K562 (cell line): ENCODE measurements around the gene PRSS53. TPM values are rescaled to one million over a fixed set of nuclear protein-coding genes. Genes with fewer than 3 reads are reported as not detected.

Experiments used
- CBX3 ChIP-seq, 2 experiments: IDR thresholded peaks; 1 replicate in 1 of 2; 2 replicates in 1 of 2; pipeline ENCODE4 v1.6.1; 2012; ENCODE audit warnings: inconsistent platforms in 2 of 2, low read length in 2 of 2, borderline replicate concordance in 1 of 2, control low read depth in 1 of 2
- CEBPB ChIP-seq: fragments of 450-650 bp; IDR thresholded peaks from 2 replicates; pipeline ENCODE4 v1.6.1; 2016; ENCODE audit warnings: missing genetic modification characterization, missing compliant biosample characterization
- DDX20 ChIP-seq: fragments of 450-650 bp; IDR thresholded peaks from 2 replicates; pipeline ENCODE4 v1.6.1; 2016; ENCODE audit warnings: missing genetic modification characterization, low read depth, mild to moderate bottlenecking, missing compliant biosample characterization, moderate library complexity
- DIDO1 ChIP-seq: fragments of 450-650 bp; IDR thresholded peaks from 2 replicates; pipeline ENCODE4 v1.6.1; 2016; ENCODE audit warnings: low read depth, missing biosample characterization, missing genetic modification characterization
- EGR1 ChIP-seq: fragments of 450-650 bp; conservative IDR thresholded peaks from 2 replicates; pipeline ENCODE4 v1.6.1; 2017; ENCODE audit warnings: mild to moderate bottlenecking
- FOXP4 ChIP-seq: sonication (generic); formaldehyde crosslinking; IDR thresholded peaks from 2 replicates; pipeline ENCODE4 v1.8.0; 2022; ENCODE audit warnings: mild to moderate bottlenecking, missing genetic modification reagents, borderline replicate concordance
- KDM2B ChIP-seq: fragments of 250-450 bp; sonication (Bioruptor Pico); IDR thresholded peaks from 2 replicates; pipeline ENCODE4 v1.8.0; 2021; ENCODE audit warnings: mild to moderate bottlenecking, moderate library complexity
- MCM5 ChIP-seq: fragments of 450-650 bp; IDR thresholded peaks from 2 replicates; pipeline ENCODE4 v1.6.1; 2016; ENCODE audit warnings: low read depth
- MCM7 ChIP-seq, 2 experiments: fragments of 450-650 bp; IDR thresholded peaks; 2 replicates each; pipeline ENCODE4 v1.6.1; 2016 to 2018
- PBX2 ChIP-seq, 2 experiments: IDR thresholded peaks in 1 of 2; conservative IDR thresholded peaks in 1 of 2; 2 replicates each; pipeline ENCODE4 v1.6.1; 2016; ENCODE audit warnings: low read depth in 2 of 2, mild to moderate bottlenecking in 1 of 2, missing compliant biosample characterization in 1 of 2, missing genetic modification characterization in 1 of 2, moderate library complexity in 1 of 2
- POLR3A ChIP-seq: IDR thresholded peaks from 2 replicates; pipeline ENCODE4 v1.6.1; 2011; ENCODE audit warnings: borderline replicate concordance, mild to moderate bottlenecking, moderate library complexity; ENCODE audit not compliant: insufficient read length, insufficient read depth; ENCODE audit errors: extremely low read depth
- PTRF ChIP-seq: fragments of 450-650 bp; IDR thresholded peaks from 2 replicates; pipeline ENCODE4 v1.6.1; 2016; ENCODE audit warnings: mild to moderate bottlenecking, missing genetic modification characterization, missing compliant biosample characterization
- SMARCC2 ChIP-seq: fragments of 450-650 bp; IDR thresholded peaks from 2 replicates; pipeline ENCODE4 v1.6.1; 2017; ENCODE audit warnings: antibody characterized with exemption, moderate library complexity, mild to moderate bottlenecking, low read depth
- SP2 ChIP-seq: IDR thresholded peaks from 2 replicates; pipeline ENCODE4 v1.6.1; 2011; ENCODE audit warnings: mild to moderate bottlenecking, low read depth, low read length, moderate library complexity; ENCODE audit not compliant: poor library complexity, severe bottlenecking; ENCODE audit errors: extremely low read depth
- SRSF1 ChIP-seq: fragments of 200-400 bp; formaldehyde crosslinking; IDR thresholded peaks from 2 replicates; pipeline ENCODE4 v1.6.1; 2017; ENCODE audit warnings: mild to moderate bottlenecking, low read depth, low read length, moderate library complexity
- TFAM ChIP-seq: fragments of 250-450 bp; sonication (Bioruptor Pico); conservative IDR thresholded peaks from 2 replicates; pipeline ENCODE4 v1.5.0; 2021; ENCODE audit warnings: mild to moderate bottlenecking, moderate library complexity
- XRCC3 ChIP-seq: fragments of 450-650 bp; IDR thresholded peaks from 2 replicates; pipeline ENCODE4 v1.6.1; 2017; ENCODE audit warnings: mild to moderate bottlenecking, moderate library complexity
- ZBTB17 ChIP-seq: fragments of 450-650 bp; formaldehyde crosslinking; IDR thresholded peaks from 2 replicates; pipeline ENCODE4 v1.4.0; 2020; ENCODE audit warnings: mild to moderate bottlenecking
- ZFPM2 ChIP-seq: fragments of 250-450 bp; sonication (Bioruptor Pico); IDR thresholded peaks from 2 replicates; pipeline ENCODE4 v1.5.1; 2022; ENCODE audit warnings: mild to moderate bottlenecking
- ZNF232 ChIP-seq: sonication (generic); formaldehyde crosslinking; IDR thresholded peaks from 2 replicates; pipeline ENCODE4 v1.8.0; 2022; ENCODE audit warnings: mild to moderate bottlenecking, missing genetic modification reagents
- ZNF445 ChIP-seq: fragments of 250-450 bp; sonication (Bioruptor Pico); IDR thresholded peaks from 2 replicates; pipeline ENCODE4 v1.4.0; 2020; ENCODE audit warnings: low read depth, mild to moderate bottlenecking, moderate library complexity
- ZNF668 ChIP-seq: fragments of 250-450 bp; sonication (Bioruptor Pico); IDR thresholded peaks from 2 replicates; pipeline ENCODE4 v1.8.0; 2022; ENCODE audit warnings: mild to moderate bottlenecking, inconsistent platforms
- polyA plus RNA-seq, 8 experiments: library from polyadenylated mRNA; depleted of rRNA in 4 of 8; stranded (reverse) in 5 of 8; unstranded in 3 of 8; fragments of >200 nt; fragmentation: Nextera tagmentation in 2 of 8; fragmentation: Illumina TruSeq in 1 of 8; extraction: Ambion mirVana in 2 of 8; extraction: Trizol in 1 of 8; gene quantifications; 2 replicates each; pipeline versions ENCODE4 v1.2.1 to v1.2.3, GENCODE V29; 2011 to 2014; ENCODE audit warnings: inconsistent platforms in 1 of 8, missing spikeins in 1 of 8
- total RNA-seq, 7 experiments: library from RNA; depleted of rRNA in 6 of 7; stranded (reverse); fragments of >200 nt in 6 of 7; fragmentation: Illumina TruSeq in 2 of 7; extraction: Trizol in 2 of 7; gene quantifications; 2 replicates each; pipeline versions ENCODE4 v1.2.1 to v1.2.3, GENCODE V29; 2011 to 2021; ENCODE audit warnings: low replicate concordance in 1 of 7

PRSS53 gene
- total and polyA plus RNA-seq, 9 of the 15 experiments (the other 6 are each of a cell fraction or from before 2014, with no cell fraction given), result 0.40 to 1.9 (median 0.78) TPM; not detected in 2

- TF ChIP-seq CEBPB (no peak), ZFPM2 (CRISPR knock-in tag) (no peak), ZNF668 (CRISPR knock-in tag) (no peak), PTRF (tag) (no peak), FOXP4 (CRISPR knock-in tag) (no peak), XRCC3 (no peak), ZBTB17 (CRISPR knock-in tag) (no peak), MCM7 (IDR thresholded peaks at IDR 0.05) (no peak), SP2 (no peak), TFAM (no peak), SMARCC2 (no peak), CBX3 (IDR thresholded peaks at IDR 0.05; ENCODE audit: borderline replicate concordance in 1 of 2, low read length in 2 of 2) (0 out of 3 replicates have a peak, but pooled peaks of 1 of the 2 experiments have one; percentile 1), EGR1 (no peak), DIDO1 (tag) (no peak), KDM2B (CRISPR knock-in tag) (no peak), DDX20 (tag) (no peak), ZNF232 (CRISPR knock-in tag) (no peak), SRSF1 (no peak), MCM5 (no peak), POLR3A (no peak), ZNF445 (CRISPR knock-in tag) (no peak), PBX2 (CRISPR knock-in tag; IDR thresholded peaks at IDR 0.05; ENCODE audit: low read depth) (no peak), PBX2 (tag; conservative IDR thresholded peaks at IDR 0.05; ENCODE audit: low read depth) (no peak)
Measured at GRCh38 chr16:31128711-31129567, 40.2 kb upstream of the PRSS53 start (continued).
